Endothelial cell (in vitro differentiated cells): ENCODE data around the gene LRBA. TPM values are rescaled to one million over a fixed set of nuclear protein-coding genes. Genes with fewer than 3 reads are reported as not detected.

ENCODE experiments used
- DNase-seq: peaks from one replicate; pipeline ENCODE4 v3.0.0; 2021; ENCODE audit warnings: low spot score
- H3K27ac Mint-ChIP-seq: one replicate; pipeline ENCODE4 v1.8.0; 2021; ENCODE audit warnings: mixed read lengths, inconsistent platforms; ENCODE audit not compliant: unreplicated experiment
- H3K27me3 Mint-ChIP-seq: one replicate; pipeline ENCODE4 v1.8.0; 2021; ENCODE audit warnings: mild to moderate bottlenecking, moderate library complexity, mixed read lengths, inconsistent platforms; ENCODE audit not compliant: unreplicated experiment
- H3K36me3 Mint-ChIP-seq: one replicate; pipeline ENCODE4 v1.8.0; 2021; ENCODE audit warnings: mild to moderate bottlenecking, low read depth, mixed read lengths, inconsistent platforms; ENCODE audit not compliant: unreplicated experiment
- H3K4me1 Mint-ChIP-seq: one replicate; pipeline ENCODE4 v1.8.0; 2021; ENCODE audit warnings: mild to moderate bottlenecking, mixed read lengths, inconsistent platforms; ENCODE audit not compliant: unreplicated experiment
- H3K4me3 Mint-ChIP-seq: one replicate; pipeline ENCODE4 v1.8.0; 2021; ENCODE audit warnings: mild to moderate bottlenecking, mixed read lengths, inconsistent platforms; ENCODE audit not compliant: unreplicated experiment
- H3K9me3 Mint-ChIP-seq: one replicate; pipeline ENCODE4 v1.8.0; 2021; ENCODE audit warnings: mixed read lengths, inconsistent platforms; ENCODE audit not compliant: unreplicated experiment
- CTCF ChIP-seq: fragments of 200-600 bp; sonication (generic); IDR thresholded peaks from one replicate; pipeline ENCODE4 v1.5.0; 2021; ENCODE audit warnings: antibody characterized with exemption; ENCODE audit not compliant: unreplicated experiment
- total RNA-seq: library from RNA; stranded (reverse); fragmentation: NEBNext Ultra II Directional; extraction: Animal tissue kit (Norgen Biotek cat#: 25700); gene quantifications from one replicate; pipeline ENCODE4 v1.2.1, GENCODE V29; 2021; ENCODE audit not compliant: unreplicated experiment

The LRBA gene
- total RNA-seq, 1 donor from 2014 or later: 44.3 TPM

- TF ChIP-seq CTCF: no peak
- peaks cover 2% of the 10 kb centered on the region for H3K27me3 Mint-ChIP-seq
- no peaks in the 10 kb centered on the region for H3K9me3 Mint-ChIP-seq
- H3K36me3 Mint-ChIP-seq: no peaks in the 10 kb centered on the region
- H3K4me1 Mint-ChIP-seq: peaks cover 8% of the 10 kb centered on the region
- H3K27ac Mint-ChIP-seq: no peak overlapping the region
- no peak for DNase-seq
- no peak overlapping the region for H3K4me3 Mint-ChIP-seq
Observed at GRCh38 chr4:150462743-150463142, 552.3 kb downstream of the LRBA start.

GRCh38 chr4:150461957-150462356 lies 553.1 kb downstream of the LRBA start:
- Mint-ChIP-seq H3K27ac (no peak overlapping the region), H3K9me3 (no peaks in the 10 kb centered on the region), H3K4me3 (no peak overlapping the region), H3K4me1 (peaks cover 8% of the 10 kb centered on the region), H3K36me3 (no peaks in the 10 kb centered on the region), H3K27me3 (peaks cover 2% of the 10 kb centered on the region)
- no peak for DNase-seq
- no peak for TF ChIP-seq CTCF

GRCh38 chr4:150457802-150458201 lies 557.3 kb downstream of the LRBA start:
- DNase-seq: no peak

GRCh38 chr4:150451883-150452282 lies 563.2 kb downstream of the LRBA start:
- Mint-ChIP-seq H3K36me3 (no peaks in the 10 kb centered on the region), H3K4me1 (peaks cover 2% of the 10 kb centered on the region), H3K27ac (no peak overlapping the region), H3K27me3 (no peaks in the 10 kb centered on the region), H3K9me3 (no peaks in the 10 kb centered on the region), H3K4me3 (no peak overlapping the region)
- no peak for DNase-seq
- no peak for TF ChIP-seq CTCF

More at GRCh38 chr4:150457802-150458201, 557.3 kb downstream of the LRBA start:
- TF ChIP-seq CTCF: no peak
- Mint-ChIP-seq H3K27ac (no peak overlapping the region), H3K27me3 (no peaks in the 10 kb centered on the region), H3K4me1 (no peaks in the 10 kb centered on the region), H3K9me3 (no peaks in the 10 kb centered on the region), H3K36me3 (no peaks in the 10 kb centered on the region), H3K4me3 (no peak overlapping the region)

GRCh38 chr4:150447356-150447755 lies 567.7 kb downstream of the LRBA start:
- Mint-ChIP-seq H3K36me3 (no peaks in the 10 kb centered on the region), H3K9me3 (no peaks in the 10 kb centered on the region)

More at GRCh38 chr4:150447356-150447755, 567.7 kb downstream of the LRBA start:
- no peaks in the 10 kb centered on the region for H3K27me3 Mint-ChIP-seq
- no peak for DNase-seq
- H3K4me1 Mint-ChIP-seq: peaks cover 2% of the 10 kb centered on the region
- no peak overlapping the region for H3K4me3 Mint-ChIP-seq
- TF ChIP-seq CTCF: no peak
- H3K27ac Mint-ChIP-seq: no peak overlapping the region
